Hematopoietic multipotent progenitor cell (in vitro differentiated cells): ENCODE measurements around the gene TRMT1. TPM values are rescaled to one million over a fixed set of nuclear protein-coding genes. Genes with fewer than 3 reads are reported as not detected.

Experiments used
- DNase-seq, 3 donors: peaks; one replicate each; pipeline ENCODE4 v3.0.0-alpha.2; 2011 to 2015; ENCODE audit warnings: low read depth in 2 of 3, low spot score in 2 of 3
- total RNA-seq: library from RNA; depleted of rRNA; stranded (reverse); fragments of >200 nt; gene quantifications from one replicate; pipeline ENCODE4 v1.2.3, GENCODE V29; 2012

The TRMT1 gene
- total RNA-seq, 1 donor, result 60.9 TPM

- no peak for DNase-seq
These were observed 11.5 kb upstream of the TRMT1 start for GRCh38 chr19:13127811-13128575.

- DNase-seq, result no peak
These were observed 10.5 kb upstream of the TRMT1 start for GRCh38 chr19:13127051-13127450.

GRCh38 chr19:13122980-13123957, 6.7 kb upstream of the TRMT1 start:
- DNase-seq, result no peak

- no peak for DNase-seq
These were observed 5.8 kb upstream of the TRMT1 start for GRCh38 chr19:13122275-13122878.

GRCh38 chr19:13121551-13122274, 5.2 kb upstream of the TRMT1 start:
- no peak for DNase-seq

- DNase-seq, result no peak
These were observed 4.3 kb upstream of the TRMT1 start for GRCh38 chr19:13120817-13121216.

- DNase-seq, result no peak
These were observed 3.5 kb upstream of the TRMT1 start for GRCh38 chr19:13120031-13120430.

GRCh38 chr19:13119627-13120026, 3.1 kb upstream of the TRMT1 start:
- DNase-seq, result no peak

GRCh38 chr19:13118424-13119193, 2.1 kb upstream of the TRMT1 start:
- DNase-seq, result no peak

GRCh38 chr19:13117772-13118423, 1.4 kb upstream of the TRMT1 start, which contains the start of gene NACC1:
NACC1 (plus strand) TSS chr19:13118264; CDS start chr19:13135208, 16,944 bp downstream.
- peak; percentile 58 to 93 (median 88) for DNase-seq

- DNase-seq, result no peak
These were observed 734 bp upstream of the TRMT1 start for GRCh38 chr19:13117176-13117771.

GRCh38 chr19:13115936-13116281, 631 bp downstream of the TRMT1 start:
- DNase-seq, result no peak

- DNase-seq, result no peak
These were observed 4.0 kb downstream of the TRMT1 start for GRCh38 chr19:13112555-13112954.

GRCh38 chr19:13110099-13110610, 6.4 kb downstream of the TRMT1 start:
- DNase-seq, result no peak

GRCh38 chr19:13109361-13110098, 7.0 kb downstream of the TRMT1 start:
- no peak for DNase-seq

- DNase-seq, result peak in 2 of 3 donors; percentile 54 to 62
These were observed 11.5 kb downstream of the TRMT1 start for GRCh38 chr19:13104848-13105711.

GRCh38 chr19:13104360-13104847, 12.1 kb downstream of the TRMT1 start:
- DNase-seq, result peak in 2 of 3 donors; percentile 98 to 99
